ENCODE data around the gene MFGE8. TPM values are rescaled to one million over a fixed set of nuclear protein-coding genes. Genes with fewer than 3 reads are reported as not detected.

The MFGE8 gene
- total and polyA plus RNA-seq, 7 donors: 15.3 to 186 (median 127) TPM

DNA sequence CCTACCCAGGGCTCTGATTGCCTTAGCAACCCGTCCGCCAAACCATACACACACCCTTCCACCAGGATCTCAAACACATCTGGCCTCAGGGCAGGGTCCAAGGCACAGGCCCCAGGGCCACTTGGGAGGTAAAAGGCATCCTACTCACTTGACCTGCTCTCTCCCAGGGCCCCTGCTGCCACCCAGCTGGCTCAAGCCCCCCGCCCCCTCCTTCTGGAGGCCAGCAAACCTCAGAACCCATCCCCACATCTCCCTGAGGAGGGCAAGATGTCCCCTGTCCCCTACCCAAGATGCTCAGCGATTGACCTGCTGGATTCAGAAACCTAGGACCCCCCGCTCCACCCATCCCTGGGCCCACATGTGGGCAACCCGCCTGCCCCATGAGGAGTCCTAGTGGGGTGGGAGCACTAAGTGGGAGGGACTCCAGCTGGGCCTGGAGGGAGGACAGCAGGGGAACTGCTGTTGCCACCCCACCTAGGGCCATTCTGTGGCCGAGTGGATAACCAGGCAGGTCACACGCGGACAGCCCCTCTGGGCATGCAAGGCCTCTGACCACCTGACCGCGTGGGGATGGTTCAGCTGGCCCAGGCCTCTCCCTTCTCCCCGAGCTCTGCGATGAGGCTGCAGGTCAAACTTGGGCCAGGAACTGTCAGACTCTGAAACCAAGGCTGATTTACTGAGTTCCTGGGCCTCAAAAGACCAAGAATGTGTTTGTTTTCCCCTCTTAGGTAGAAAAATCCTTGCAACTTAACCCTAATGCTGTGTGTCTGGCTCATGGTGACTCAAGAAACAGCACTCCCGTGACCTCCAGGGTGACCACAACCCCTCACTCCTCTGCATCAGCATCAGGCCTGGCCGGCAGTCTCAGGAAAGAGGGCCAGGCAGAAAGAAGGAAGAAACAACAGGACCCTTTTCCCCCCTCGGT is 4.2 kb downstream of the MFGE8 start:
- peaks cover 0 to 27% (median 21%) of the 10 kb centered on the region in 4 donors for H3K4me1 ChIP-seq
- peak overlapping the region in 1 of 4 donors; percentile 15 for H3K27ac ChIP-seq
- peaks cover 0 to 22% (median 0%) of the 10 kb centered on the region in 4 donors for H3K36me3 ChIP-seq
- DNase-seq: peak; percentile 61
- no peaks in the 10 kb centered on the region for H3K9me3 ChIP-seq
- no peaks in the 10 kb centered on the region for H3K27me3 ChIP-seq
- intact Hi-C loops (cut with DNase I): no loop called here
- WGBS, 2 donors: 87 to 89% methylated on average over 16 of the region's 16 CpGs
- H3K4me3 ChIP-seq: no peak overlapping the region
- no peak for TF ChIP-seq POLR2AphosphoS5 (IDR thresholded peaks at IDR 0.05)
- TF ChIP-seq, protein P1, sequence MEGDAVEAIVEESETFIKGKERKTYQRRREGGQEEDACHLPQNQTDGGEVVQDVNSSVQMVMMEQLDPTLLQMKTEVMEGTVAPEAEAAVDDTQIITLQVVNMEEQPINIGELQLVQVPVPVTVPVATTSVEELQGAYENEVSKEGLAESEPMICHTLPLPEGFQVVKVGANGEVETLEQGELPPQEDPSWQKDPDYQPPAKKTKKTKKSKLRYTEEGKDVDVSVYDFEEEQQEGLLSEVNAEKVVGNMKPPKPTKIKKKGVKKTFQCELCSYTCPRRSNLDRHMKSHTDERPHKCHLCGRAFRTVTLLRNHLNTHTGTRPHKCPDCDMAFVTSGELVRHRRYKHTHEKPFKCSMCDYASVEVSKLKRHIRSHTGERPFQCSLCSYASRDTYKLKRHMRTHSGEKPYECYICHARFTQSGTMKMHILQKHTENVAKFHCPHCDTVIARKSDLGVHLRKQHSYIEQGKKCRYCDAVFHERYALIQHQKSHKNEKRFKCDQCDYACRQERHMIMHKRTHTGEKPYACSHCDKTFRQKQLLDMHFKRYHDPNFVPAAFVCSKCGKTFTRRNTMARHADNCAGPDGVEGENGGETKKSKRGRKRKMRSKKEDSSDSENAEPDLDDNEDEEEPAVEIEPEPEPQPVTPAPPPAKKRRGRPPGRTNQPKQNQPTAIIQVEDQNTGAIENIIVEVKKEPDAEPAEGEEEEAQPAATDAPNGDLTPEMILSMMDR (IDR thresholded peaks at IDR 0.05): no peak
- TF ChIP-seq EP300 (IDR thresholded peaks at IDR 0.05): no peak

GRCh38 chr15:88908123-88908522 is 5.1 kb downstream of the MFGE8 start:
- Histone ChIP-seq H3K4me1 (peaks cover 0 to 21% (median 19%) of the 10 kb centered on the region in 4 donors), H3K9me3 (no peaks in the 10 kb centered on the region), H3K4me3 (no peak overlapping the region), H3K27me3 (no peaks in the 10 kb centered on the region), H3K36me3 (peaks cover 0 to 26% (median 0%) of the 10 kb centered on the region in 4 donors), H3K27ac (no peak overlapping the region)
- peak; percentile 50 for DNase-seq
- TF ChIP-seq EP300 (IDR thresholded peaks at IDR 0.05): no peak
- TF ChIP-seq, protein P1 (IDR thresholded peaks at IDR 0.05): no peak
- 90 to 91% methylated on average over 12 of the region's 12 CpGs for WGBS, 2 donors
- intact Hi-C loops (cut with DNase I): no loop called here

GRCh38 chr15:88907111-88907510 is 6.1 kb downstream of the MFGE8 start:
- Histone ChIP-seq H3K27me3 (no peaks in the 10 kb centered on the region), H3K9me3 (no peaks in the 10 kb centered on the region), H3K27ac (no peak overlapping the region), H3K4me3 (no peak overlapping the region), H3K36me3 (peaks cover 0 to 36% (median 0%) of the 10 kb centered on the region in 4 donors), H3K4me1 (peaks cover 0 to 15% (median 12%) of the 10 kb centered on the region in 4 donors)
- WGBS, 2 donors: 88 to 89% methylated on average over 14 of the region's 14 CpGs
- intact Hi-C loops (cut with DNase I): no loop called here
- TF ChIP-seq, protein P1 (IDR thresholded peaks at IDR 0.05): no peak
- no peak for TF ChIP-seq POLR2AphosphoS5 (IDR thresholded peaks at IDR 0.05)
- TF ChIP-seq EP300 (IDR thresholded peaks at IDR 0.05): no peak
- no peak for TF ChIP-seq POLR2A (IDR thresholded peaks at IDR 0.05)
- peak; percentile 61 for DNase-seq

GRCh38 chr15:88906551-88906950 is 6.6 kb downstream of the MFGE8 start:
- H3K4me1 ChIP-seq: peaks cover 0 to 15% (median 8%) of the 10 kb centered on the region in 4 donors
- H3K4me3 ChIP-seq: no peak overlapping the region
- 95 to 96% methylated on average over 7 of the region's 7 CpGs for WGBS, 2 donors
- no peak for TF ChIP-seq POLR2AphosphoS5 (IDR thresholded peaks at IDR 0.05)
- TF ChIP-seq EP300 (IDR thresholded peaks at IDR 0.05): no peak
- TF ChIP-seq POLR2A (IDR thresholded peaks at IDR 0.05): no peak
- TF ChIP-seq, protein P1 (IDR thresholded peaks at IDR 0.05): no peak
- intact Hi-C loops (cut with DNase I): no loop called here
- peaks cover 0 to 40% (median 0%) of the 10 kb centered on the region in 4 donors for H3K36me3 ChIP-seq
- no peaks in the 10 kb centered on the region for H3K9me3 ChIP-seq
- peak; percentile 52 for DNase-seq
- H3K27ac ChIP-seq: no peak overlapping the region
- H3K27me3 ChIP-seq: no peaks in the 10 kb centered on the region

Measured in sigmoid colon (tissue), 7 donors.